ENCODE measurements around the gene UBE3B. TPM values are rescaled to one million over a fixed set of nuclear protein-coding genes. Genes with fewer than 3 reads are reported as not detected.

UBE3B gene
- total RNA-seq, 1 donor from 2014 or later, result 36.9 TPM

DNA sequence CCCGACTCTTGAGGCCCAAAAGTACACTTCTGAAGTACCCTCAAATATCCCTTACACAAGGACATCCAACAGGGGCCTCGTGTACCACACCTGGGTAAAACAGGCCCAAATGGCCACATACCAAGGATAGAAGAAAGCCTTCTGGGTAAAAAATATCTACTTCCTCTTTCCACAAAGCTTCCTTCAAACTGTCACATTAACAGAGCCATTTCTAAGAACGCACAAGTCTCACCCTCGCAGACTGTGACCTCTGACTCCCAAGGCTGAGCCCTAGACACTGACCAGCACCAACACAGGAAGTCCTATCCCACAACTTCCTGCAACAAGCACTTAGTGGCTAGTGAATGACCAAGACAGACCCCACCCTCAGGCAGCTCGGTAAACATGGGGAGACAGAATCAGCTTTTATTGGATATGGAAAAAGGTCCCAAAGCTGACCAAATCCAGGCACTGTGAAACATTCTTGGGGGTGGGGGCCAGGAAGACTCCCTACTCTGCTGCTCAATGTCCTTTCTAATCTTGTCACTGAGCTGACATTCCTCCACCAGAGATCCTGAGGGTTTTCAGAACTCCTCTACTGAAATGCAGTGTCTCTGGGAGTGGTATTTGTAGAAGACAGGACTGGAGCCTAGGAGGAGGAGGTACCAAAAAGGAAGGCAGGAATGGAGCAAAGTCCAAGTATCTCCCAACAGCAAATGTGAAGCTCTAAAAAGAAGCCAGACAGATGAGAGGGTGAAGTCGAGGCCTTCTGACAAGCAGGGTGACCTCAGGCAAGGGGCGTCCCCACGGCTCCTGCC, 16.2 kb upstream of the UBE3B start:
- H3K9me3 Mint-ChIP-seq, result no peaks in the 10 kb centered on the region
- H3K4me3 Mint-ChIP-seq, result no peak overlapping the region
- peak overlapping the region; percentile 50 for H3K27ac Mint-ChIP-seq
- CTCF ChIA-PET, result no interaction called here
- no peaks in the 10 kb centered on the region for H3K27me3 Mint-ChIP-seq
- TF ChIP-seq, protein P1, sequence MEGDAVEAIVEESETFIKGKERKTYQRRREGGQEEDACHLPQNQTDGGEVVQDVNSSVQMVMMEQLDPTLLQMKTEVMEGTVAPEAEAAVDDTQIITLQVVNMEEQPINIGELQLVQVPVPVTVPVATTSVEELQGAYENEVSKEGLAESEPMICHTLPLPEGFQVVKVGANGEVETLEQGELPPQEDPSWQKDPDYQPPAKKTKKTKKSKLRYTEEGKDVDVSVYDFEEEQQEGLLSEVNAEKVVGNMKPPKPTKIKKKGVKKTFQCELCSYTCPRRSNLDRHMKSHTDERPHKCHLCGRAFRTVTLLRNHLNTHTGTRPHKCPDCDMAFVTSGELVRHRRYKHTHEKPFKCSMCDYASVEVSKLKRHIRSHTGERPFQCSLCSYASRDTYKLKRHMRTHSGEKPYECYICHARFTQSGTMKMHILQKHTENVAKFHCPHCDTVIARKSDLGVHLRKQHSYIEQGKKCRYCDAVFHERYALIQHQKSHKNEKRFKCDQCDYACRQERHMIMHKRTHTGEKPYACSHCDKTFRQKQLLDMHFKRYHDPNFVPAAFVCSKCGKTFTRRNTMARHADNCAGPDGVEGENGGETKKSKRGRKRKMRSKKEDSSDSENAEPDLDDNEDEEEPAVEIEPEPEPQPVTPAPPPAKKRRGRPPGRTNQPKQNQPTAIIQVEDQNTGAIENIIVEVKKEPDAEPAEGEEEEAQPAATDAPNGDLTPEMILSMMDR (IDR thresholded peaks at IDR 0.05), result no peak
- no peak for DNase-seq
- POLR2A ChIA-PET, result no interaction called here
- peak; percentile 52 for ATAC-seq (ENCODE audit: low read depth)
- peaks cover 73% of the 10 kb centered on the region for H3K36me3 Mint-ChIP-seq (ENCODE audit: low read depth)
- H3K4me1 Mint-ChIP-seq, result peaks cover 9% of the 10 kb centered on the region
- intact Hi-C loops (cut with micrococcal nuclease), result loop anchor here (5.0 kb wide), 1 partner anchor 111 kb away; the partner anchor contains the start of genes MMAB and MVK

GRCh38 chr12:109461846-109462756, 15.3 kb upstream of the UBE3B start:
- H3K4me3 Mint-ChIP-seq, result no peak overlapping the region
- CTCF ChIA-PET, result interaction anchor here (1.5 kb wide), 1 partner anchor 34 kb away, joined by 5 read pairs; no protein-coding TSS in a partner anchor

GRCh38 chr12:109462868-109463692, 14.4 kb upstream of the UBE3B start:
- H3K36me3 Mint-ChIP-seq (ENCODE audit: low read depth), result peaks cover 68% of the 10 kb centered on the region
- H3K9me3 Mint-ChIP-seq, result no peaks in the 10 kb centered on the region
- no peak overlapping the region for H3K4me3 Mint-ChIP-seq
- DNase-seq (no peak), ATAC-seq (ENCODE audit: low read depth) (no peak)
- ChIA-PET CTCF (interaction anchor here (1.5 kb wide), 1 partner anchor 35 kb away, joined by 5 read pairs; no protein-coding TSS in a partner anchor), POLR2A (no interaction called here)
- no peaks in the 10 kb centered on the region for H3K27me3 Mint-ChIP-seq
- H3K4me1 Mint-ChIP-seq, result peaks cover 11% of the 10 kb centered on the region
- H3K27ac Mint-ChIP-seq, result no peak overlapping the region
- TF ChIP-seq, protein P1 (IDR thresholded peaks at IDR 0.05), result no peak
- intact Hi-C loops (cut with micrococcal nuclease), result loop anchor here (5.0 kb wide), 1 partner anchor 109 kb away; the partner anchor contains the start of genes MMAB and MVK

More at GRCh38 chr12:109461846-109462756, 15.3 kb upstream of the UBE3B start:
- H3K9me3 Mint-ChIP-seq, result no peaks in the 10 kb centered on the region
- intact Hi-C loops (cut with micrococcal nuclease), result loop anchor here (5.0 kb wide), 1 partner anchor 110 kb away; the partner anchor contains the start of genes MMAB and MVK
- ATAC-seq (ENCODE audit: low read depth), result no peak
- H3K4me1 Mint-ChIP-seq, result peaks cover 11% of the 10 kb centered on the region
- H3K27me3 Mint-ChIP-seq, result no peaks in the 10 kb centered on the region
- POLR2A ChIA-PET, result no interaction called here
- no peak for DNase-seq
- TF ChIP-seq, protein P1 (IDR thresholded peaks at IDR 0.05), result no peak
- H3K36me3 Mint-ChIP-seq (ENCODE audit: low read depth), result peaks cover 71% of the 10 kb centered on the region
- H3K27ac Mint-ChIP-seq, result no peak overlapping the region

GRCh38 chr12:109463756-109464155, 13.7 kb upstream of the UBE3B start:
- H3K4me1 Mint-ChIP-seq, result peaks cover 11% of the 10 kb centered on the region
- no peak for DNase-seq
- peaks cover 70% of the 10 kb centered on the region for H3K36me3 Mint-ChIP-seq (ENCODE audit: low read depth)
- CTCF ChIA-PET, result interaction anchor here (1.5 kb wide), 1 partner anchor 36 kb away, joined by 5 read pairs; no protein-coding TSS in a partner anchor
- H3K4me3 Mint-ChIP-seq, result no peak overlapping the region
- no peaks in the 10 kb centered on the region for H3K27me3 Mint-ChIP-seq
- TF ChIP-seq, protein P1 (IDR thresholded peaks at IDR 0.05), result no peak
- POLR2A ChIA-PET, result no interaction called here
- no peak overlapping the region for H3K27ac Mint-ChIP-seq
- ATAC-seq (ENCODE audit: low read depth), result no peak
- H3K9me3 Mint-ChIP-seq, result no peaks in the 10 kb centered on the region
- intact Hi-C loops (cut with micrococcal nuclease), result loop anchor here (5.0 kb wide), 1 partner anchor 109 kb away; the partner anchor contains the start of genes MMAB and MVK

All from activated B cell treated with CpG ODN at 0.5 μM for 24 hours (primary cell).